Stimulated activated CD4-positive, alpha-beta T cell treated with anti-CD3 and anti-CD28 coated beads, Interleukin-1b, Interleukin-23, amount 100 ng/mL, for 48 hours (primary cell): ENCODE measurements around the gene SCN2A.
"Not testable (repeated sequence)": the region's sequence is repeated elsewhere in the genome, so short reads cannot be mapped to it uniquely, and the experiment has no call there.

Experiments
- DNase-seq: peaks from one replicate; pipeline ENCODE4 v3.0.0-alpha.2; 2020

The SCN2A gene

GRCh38 chr2:165256618-165257017, 17.4 kb downstream of the SCN2A start:
- DNase-seq = no peak

DNA sequence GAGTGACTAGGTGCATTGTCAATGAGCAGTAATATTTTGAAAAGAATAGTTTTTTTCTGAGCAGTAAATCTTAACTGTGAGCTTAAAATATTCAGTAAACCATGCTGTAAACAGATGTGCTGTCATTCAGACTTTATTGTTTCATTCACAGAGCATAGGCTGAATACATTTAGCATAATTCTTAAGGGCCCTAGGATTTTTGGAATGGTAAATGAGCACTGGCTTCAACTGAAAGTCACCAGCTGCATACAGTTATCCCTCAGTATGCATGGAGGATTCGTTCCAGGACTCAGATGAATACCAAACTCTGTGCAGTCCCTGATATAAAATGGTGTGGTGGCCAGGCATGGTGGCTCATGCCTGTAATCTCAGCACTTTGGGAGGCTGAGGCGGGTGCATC, 21.1 kb downstream of the SCN2A start:
- not testable (repeated sequence) for DNase-seq

DNA sequence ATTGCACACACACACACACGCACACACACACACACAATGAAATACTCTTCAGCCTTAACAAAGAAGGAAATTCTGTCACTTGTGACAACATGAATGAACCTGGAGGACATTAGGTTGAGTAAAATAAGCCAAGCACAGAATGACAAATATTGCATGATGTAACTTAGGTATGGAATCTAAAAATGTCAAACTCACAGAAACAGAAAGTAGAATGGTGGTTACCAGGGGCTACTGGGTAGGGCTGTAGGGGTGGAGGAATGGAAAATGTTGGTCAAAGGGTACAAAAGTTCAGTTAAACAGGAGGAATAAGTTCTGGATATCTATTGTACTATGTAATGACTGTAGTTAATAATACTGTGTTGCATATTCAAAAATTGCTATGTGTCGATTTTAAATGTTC, 29.5 kb downstream of the SCN2A start:
- DNase-seq = peak; percentile 8

DNA sequence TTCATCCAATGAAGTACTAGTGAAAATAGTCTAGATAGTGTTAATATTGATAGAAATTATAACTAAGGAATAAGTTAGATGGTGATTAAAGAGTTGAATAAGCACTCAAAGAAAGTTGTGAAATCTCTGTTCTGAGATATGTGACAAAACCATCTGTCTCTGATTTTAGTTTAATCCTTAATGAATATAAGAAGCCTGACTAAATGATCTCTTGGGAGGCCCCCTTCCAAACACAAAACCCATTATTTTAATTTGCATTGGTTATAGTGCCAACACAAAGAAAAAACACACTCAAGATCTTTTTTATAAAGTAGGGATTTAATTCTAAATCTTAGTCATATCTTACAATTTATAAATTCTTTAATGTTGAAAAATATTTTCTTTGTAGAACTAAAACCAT, 34.0 kb downstream of the SCN2A start:
- DNase-seq = no peak

GRCh38 chr2:165274698-165275097, 35.5 kb downstream of the SCN2A start:
- DNase-seq = no peak

DNA sequence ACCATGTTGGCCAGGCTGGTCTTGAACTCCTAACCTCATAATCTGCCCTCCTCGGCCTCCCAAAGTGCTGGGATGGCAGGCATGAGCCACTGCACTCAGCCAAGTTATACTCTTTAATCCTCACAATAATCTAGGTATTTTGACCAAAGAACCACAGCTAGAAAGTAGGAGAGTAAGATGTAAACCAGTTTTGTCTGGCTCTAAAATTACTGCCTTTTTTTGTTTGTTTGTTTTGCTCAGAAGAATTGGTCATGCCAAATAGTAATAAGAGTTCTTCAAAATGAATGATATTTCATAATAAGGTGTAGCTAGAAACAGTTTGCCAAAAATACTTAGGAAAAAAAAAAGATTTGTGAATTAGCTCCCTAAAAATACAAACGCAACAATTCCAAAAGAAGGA, 36.7 kb downstream of the SCN2A start:
- DNase-seq = no peak

DNA sequence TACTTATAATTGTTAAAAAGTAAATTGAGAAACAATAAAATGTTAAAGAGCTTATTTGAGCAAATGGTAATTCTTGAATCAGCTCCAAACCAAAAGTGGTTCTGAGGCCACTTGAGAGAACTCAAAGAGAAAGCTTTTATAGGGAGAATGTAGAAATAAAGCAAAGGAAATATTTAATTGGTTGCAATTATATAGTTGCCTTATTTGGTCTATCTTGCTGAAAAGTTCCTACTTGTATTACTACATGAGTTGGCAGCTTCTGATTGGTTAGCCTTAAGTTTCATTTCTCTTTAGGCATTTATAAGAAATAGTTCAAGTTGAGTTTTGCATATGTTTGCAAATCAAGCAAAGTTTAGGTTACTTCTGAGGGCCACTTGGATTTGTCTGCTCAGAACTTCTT, 38.1 kb downstream of the SCN2A start:
- no peak for DNase-seq

- no peak for DNase-seq
These were observed 38.8 kb downstream of the SCN2A start for GRCh38 chr2:165277860-165278656.

- DNase-seq = no peak
These were observed 41.1 kb downstream of the SCN2A start for GRCh38 chr2:165280356-165280755.

- DNase-seq = no peak
These were observed 42.2 kb downstream of the SCN2A start for GRCh38 chr2:165281387-165281786.

- DNase-seq = no peak
These were observed 44.1 kb downstream of the SCN2A start for GRCh38 chr2:165283342-165283741.

- no peak for DNase-seq
These were observed 48.0 kb downstream of the SCN2A start for GRCh38 chr2:165287094-165287778.

DNA sequence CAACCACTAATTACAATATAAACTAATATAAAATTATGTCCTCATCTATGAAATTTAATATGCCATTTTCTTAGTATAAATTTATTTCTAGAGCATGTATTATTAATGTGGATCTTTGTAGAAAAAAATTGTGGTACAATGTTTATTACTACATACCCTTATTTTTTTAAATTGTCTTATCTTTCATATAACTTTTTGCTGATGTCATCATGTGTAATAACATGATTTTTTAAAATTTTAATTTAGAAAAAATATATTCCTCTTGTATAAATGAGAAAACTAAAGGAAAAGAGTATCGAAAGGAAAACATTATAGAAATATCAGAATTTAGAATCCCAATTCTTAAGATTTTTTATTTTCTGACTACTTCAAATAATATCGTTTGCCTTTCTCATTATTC, 49.9 kb downstream of the SCN2A start:
- no peak for DNase-seq

GRCh38 chr2:165293440-165294420, 54.5 kb downstream of the SCN2A start:
- peak; percentile 19 for DNase-seq

- no peak for DNase-seq
These were observed 55.7 kb downstream of the SCN2A start for GRCh38 chr2:165294912-165295311.

- DNase-seq = no peak
These were observed 56.4 kb downstream of the SCN2A start for GRCh38 chr2:165295643-165296042.

- DNase-seq = no peak
These were observed 66.3 kb downstream of the SCN2A start for GRCh38 chr2:165305391-165306096.

- no peak for DNase-seq
These were observed 68.1 kb downstream of the SCN2A start for GRCh38 chr2:165307317-165307716.

- no peak for DNase-seq
These were observed 72.7 kb downstream of the SCN2A start for GRCh38 chr2:165311949-165312348.

DNA sequence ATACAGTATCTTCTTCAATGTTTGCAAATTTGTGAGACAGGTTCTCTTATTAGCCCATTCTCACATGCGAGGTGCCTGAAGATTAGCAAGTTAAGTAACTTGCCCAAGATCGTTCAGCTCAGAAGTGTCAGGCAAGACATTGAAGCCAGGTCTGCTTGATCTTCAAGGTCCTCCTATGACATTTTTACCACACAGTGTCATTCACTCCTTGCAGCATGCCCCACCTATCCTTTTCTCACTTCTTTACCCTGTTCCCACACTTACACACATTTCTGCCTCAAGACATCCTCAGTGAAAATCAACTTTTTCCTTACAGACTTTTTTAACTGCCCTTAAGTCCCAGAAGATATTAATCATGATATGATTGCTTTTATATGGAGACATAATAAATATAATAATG, 73.8 kb downstream of the SCN2A start:
- DNase-seq = no peak

DNA sequence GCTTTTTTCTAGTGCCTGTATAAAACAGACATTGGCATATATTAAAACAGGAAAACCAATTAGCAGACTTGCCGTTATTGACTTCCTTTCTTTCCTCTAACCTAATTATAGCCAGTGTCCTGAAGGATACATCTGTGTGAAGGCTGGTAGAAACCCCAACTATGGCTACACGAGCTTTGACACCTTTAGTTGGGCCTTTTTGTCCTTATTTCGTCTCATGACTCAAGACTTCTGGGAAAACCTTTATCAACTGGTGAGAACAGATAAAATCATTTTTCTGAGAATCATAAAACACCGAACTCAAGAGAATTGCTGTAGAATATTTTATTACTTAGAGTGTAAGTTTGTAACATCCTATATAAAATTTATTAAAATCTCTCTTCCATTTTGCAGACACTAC, 74.3 kb downstream of the SCN2A start:
- DNase-seq = no peak

- no peak for DNase-seq
These were observed 89.1 kb downstream of the SCN2A start for GRCh38 chr2:165328272-165328671.

GRCh38 chr2:165344276-165344675, 105.1 kb downstream of the SCN2A start:
- DNase-seq = not testable (repeated sequence)
